H1 (cell line): ENCODE data around the gene AHI1. TPM values are rescaled to one million over a fixed set of nuclear protein-coding genes. Genes with fewer than 3 reads are reported as not detected.

ENCODE experiments used
- CTCF ChIA-PET: fragments of 300-600 bp; sonication (Branson Sonifier 250); formaldehyde crosslinking; loops from one replicate; lab custom pipeline; 2021; ENCODE audit not compliant: partially characterized antibody; lab: Charles Lee
- POLR2A ChIA-PET: fragments of 300-600 bp; sonication (Branson Sonifier 250); formaldehyde crosslinking; loops from one replicate; lab custom pipeline; 2021; ENCODE audit warnings: inconsistent platforms; ENCODE audit not compliant: partially characterized antibody; lab: Charles Lee
- DNase-seq, 2 experiments: peaks; one replicate each; pipeline versions ENCODE4 v3.0.0 to v3.0.0-alpha.2; 2010 to 2022; ENCODE audit warnings: low spot score in 2 of 2, low read depth in 1 of 2, mixed read lengths in 1 of 2
- FAIRE-seq: peaks from 2 replicates; lab custom pipeline; 2011; peaks lifted over from hg19 to GRCh38; lab: Jason Lieb, UNC
- H2AFZ ChIP-seq: 2 replicates; pipeline ENCODE4 v1.8.1; 2012; ENCODE audit warnings: low read length, inconsistent platforms
- H2AK5ac ChIP-seq: 2 replicates; pipeline ENCODE4 v1.6.1; 2013; ENCODE audit warnings: low read depth, low read length
- H2BK120ac ChIP-seq: replicated peaks from 2 replicates; pipeline ENCODE3; 2013; ENCODE audit warnings: low read depth, low read length, inconsistent platforms
- H2BK12ac ChIP-seq: 2 replicates; pipeline ENCODE4 v1.6.1; 2013; ENCODE audit warnings: low read depth, low read length
- H2BK15ac ChIP-seq: 2 replicates; pipeline ENCODE4 v1.6.1; 2013; ENCODE audit warnings: low read length
- H2BK20ac ChIP-seq: 2 replicates; pipeline ENCODE4 v1.6.1; 2013; ENCODE audit warnings: low read length
- H2BK5ac ChIP-seq: 2 replicates; pipeline ENCODE4 v1.6.1; 2013; ENCODE audit warnings: low read depth, low read length
- H3K14ac ChIP-seq: 2 replicates; pipeline ENCODE4 v1.6.1; 2013; ENCODE audit warnings: inconsistent platforms; ENCODE audit not compliant: insufficient read length
- H3K18ac ChIP-seq: 2 replicates; pipeline ENCODE4 v1.6.1; 2013; ENCODE audit warnings: low read length; ENCODE audit errors: extremely low read depth
- H3K23ac ChIP-seq: 2 replicates; pipeline ENCODE4 v1.6.1; 2013; ENCODE audit warnings: inconsistent platforms; ENCODE audit not compliant: insufficient read length
- H3K23me2 ChIP-seq: 2 replicates; pipeline ENCODE4 v1.6.1; 2013; ENCODE audit warnings: low read depth, low read length
- H3K27ac ChIP-seq: 2 replicates; pipeline ENCODE4 v1.6.1; 2011; ENCODE audit warnings: low read depth, low read length, inconsistent platforms
- H3K27me3 ChIP-seq, 4 experiments: replicated peaks in 1 of 4; 1 replicate in 1 of 4; 2 replicates in 3 of 4; pipeline versions ENCODE4 v1.6.1 to v1.8.1; 2011 to 2013; ENCODE audit warnings: low read length in 3 of 4, mild to moderate bottlenecking in 3 of 4, inconsistent platforms in 2 of 4, mixed read lengths in 2 of 4, moderate library complexity in 1 of 4; ENCODE audit not compliant: control insufficient read depth in 3 of 4, insufficient read depth in 3 of 4; ENCODE audit errors: extremely low read depth in 1 of 4
- H3K36me3 ChIP-seq, 4 experiments: 2 replicates each; pipeline versions ENCODE4 v1.6.1 to v1.8.1; 2011 to 2013; ENCODE audit warnings: mild to moderate bottlenecking in 4 of 4, low read length in 3 of 4, moderate library complexity in 2 of 4, control low read depth in 1 of 4, inconsistent platforms in 1 of 4; ENCODE audit not compliant: insufficient read depth in 4 of 4, control insufficient read depth in 2 of 4
- H3K4ac ChIP-seq: replicated peaks from 2 replicates; pipeline ENCODE3; 2013; ENCODE audit warnings: low read length, low read depth, mixed read lengths, inconsistent platforms; ENCODE audit not compliant: insufficient read length
- H3K4me1 ChIP-seq, 4 experiments: replicated peaks in 1 of 4; 1 replicate in 1 of 4; 2 replicates in 3 of 4; pipeline versions ENCODE4 v1.6.1 to v1.8.1; 2011 to 2013; ENCODE audit warnings: low read length in 3 of 4, inconsistent platforms in 2 of 4, mixed read lengths in 1 of 4; ENCODE audit not compliant: insufficient read depth in 4 of 4, control insufficient read depth in 3 of 4
- H3K4me2 ChIP-seq, 2 experiments: 2 replicates each; pipeline versions ENCODE4 v1.6.1 to v1.8.1; 2011 to 2013; ENCODE audit warnings: low read depth in 2 of 2, low read length in 2 of 2, control low read depth in 1 of 2, inconsistent platforms in 1 of 2, mild to moderate bottlenecking in 1 of 2; ENCODE audit not compliant: insufficient read depth in 1 of 2
- H3K4me3 ChIP-seq, 4 experiments: fragments of 200-600, 300-600 bp in 1 of 4; sonication (generic), shearing (Covaris generic), sonication (Bioruptor Twin) in 1 of 4; 2 replicates each; pipeline versions ENCODE4 v1.5.1 to v1.8.1; 2011 to 2016; ENCODE audit warnings: low read length in 4 of 4, low read depth in 3 of 4, control low read depth in 2 of 4, inconsistent platforms in 2 of 4, mild to moderate bottlenecking in 2 of 4, mixed read lengths in 1 of 4, moderate library complexity in 1 of 4; ENCODE audit not compliant: insufficient read depth in 2 of 4; ENCODE audit errors: extremely low read depth in 1 of 4
- H3K56ac ChIP-seq: replicated peaks from 2 replicates; pipeline ENCODE3; 2013; ENCODE audit warnings: low read depth, mild to moderate bottlenecking, mixed read lengths, low read length, inconsistent platforms; ENCODE audit not compliant: insufficient read length
- H3K79me1 ChIP-seq: 2 replicates; pipeline ENCODE4 v1.6.1; 2013; ENCODE audit warnings: low read depth, low read length, control low read depth
- H3K79me2 ChIP-seq, 2 experiments: 2 replicates each; pipeline versions ENCODE4 v1.6.1 to v1.8.1; 2012 to 2013; ENCODE audit warnings: low read length in 2 of 2, mild to moderate bottlenecking in 2 of 2, inconsistent platforms in 1 of 2; ENCODE audit not compliant: insufficient read depth in 2 of 2, control insufficient read depth in 1 of 2
- H3K9ac ChIP-seq, 4 experiments: replicated peaks in 1 of 4; 1 replicate in 1 of 4; 2 replicates in 3 of 4; pipeline versions ENCODE4 v1.6.1 to v1.8.1; 2011 to 2013; ENCODE audit warnings: low read depth in 3 of 4, low read length in 3 of 4, control low read depth in 2 of 4, mild to moderate bottlenecking in 2 of 4, moderate library complexity in 2 of 4, inconsistent platforms in 1 of 4; ENCODE audit errors: extremely low read depth in 1 of 4
- H3K9me3 ChIP-seq, 2 experiments: 2 replicates each; pipeline versions ENCODE4 v1.6.1 to v1.8.1; 2012 to 2013; ENCODE audit warnings: mild to moderate bottlenecking in 2 of 2, moderate library complexity in 2 of 2, control low read depth in 1 of 2, inconsistent platforms in 1 of 2, low read depth in 1 of 2, low read length in 1 of 2, mixed read lengths in 1 of 2; ENCODE audit not compliant: insufficient read depth in 2 of 2
- H4K20me1 ChIP-seq, 2 experiments: replicated peaks in 1 of 2; 2 replicates each; pipeline versions ENCODE3 to v1.8.1; 2011 to 2013; ENCODE audit warnings: inconsistent platforms in 2 of 2, low read length in 2 of 2, mild to moderate bottlenecking in 1 of 2; ENCODE audit not compliant: insufficient read depth in 2 of 2, control insufficient read depth in 1 of 2
- H4K5ac ChIP-seq: 2 replicates; pipeline ENCODE4 v1.6.1; 2013; ENCODE audit warnings: low read length, low read depth, mixed read lengths, inconsistent platforms; ENCODE audit not compliant: insufficient read length
- H4K8ac ChIP-seq: 2 replicates; pipeline ENCODE4 v1.8.0; 2013; ENCODE audit warnings: mild to moderate bottlenecking, moderate library complexity, low read length, inconsistent platforms; ENCODE audit not compliant: insufficient read depth; ENCODE audit errors: extremely low read depth
- H4K91ac ChIP-seq: replicated peaks from 2 replicates; pipeline ENCODE3; 2013; ENCODE audit warnings: low read length, mixed read lengths, inconsistent platforms; ENCODE audit not compliant: insufficient read length
- BRCA1 ChIP-seq: IDR thresholded peaks from 2 replicates; pipeline ENCODE4 v1.6.1; 2012; ENCODE audit warnings: low read depth, low read length, improper control_type of control experiment
- SRF ChIP-seq: IDR thresholded peaks from 2 replicates; pipeline ENCODE4 v1.6.1; 2011; ENCODE audit warnings: mild to moderate bottlenecking, low read depth, low read length, moderate library complexity
- WGBS, 2 experiments: shearing (Covaris generic) in 1 of 2; methylation state at CpG; one replicate each; pipeline versions ENCODE4 v1.1.6 to v1.1.7; 2013 to 2015; ENCODE audit warnings: low lambda C conversion rate in 2 of 2, mixed read lengths in 2 of 2, inconsistent platforms in 1 of 2, low coverage in 1 of 2, missing lambda C conversion rate in 1 of 2; ENCODE audit not compliant: insufficient replicate concordance in 2 of 2, insufficient coverage in 1 of 2, insufficient read length in 1 of 2; ENCODE audit errors: extremely low coverage in 1 of 2, missing lambda C conversion rate in 1 of 2; 5-methylcytosine and 5-hydroxymethylcytosine counted together
- polyA plus RNA-seq, 7 experiments: library from polyadenylated mRNA; depleted of rRNA in 3 of 7; stranded (reverse) in 5 of 7; unstranded in 2 of 7; fragments of >200 nt in 5 of 7; fragments of 200-250 nt in 2 of 7; gene quantifications; 1 replicate in 5 of 7; 2 replicates in 1 of 7; 4 replicates in 1 of 7; pipeline versions ENCODE4 v1.2.1 to v1.2.3, GENCODE V29; 2011 to 2013; ENCODE audit warnings: missing spikeins in 2 of 7, mixed read lengths in 2 of 7
- total RNA-seq: library from RNA; stranded (reverse); fragmentation: NEBNext Ultra II Directional; extraction: Animal tissue kit (Norgen Biotek cat#: 25700); gene quantifications from 2 replicates; pipeline ENCODE4 v1.2.1, GENCODE V29; 2021

Gene AHI1
- total and polyA plus RNA-seq, 2 of the 8 experiments (the other 6 are each of a cell fraction or from before 2014, with no cell fraction given) = 4.2 to 19.6 TPM

DNA sequence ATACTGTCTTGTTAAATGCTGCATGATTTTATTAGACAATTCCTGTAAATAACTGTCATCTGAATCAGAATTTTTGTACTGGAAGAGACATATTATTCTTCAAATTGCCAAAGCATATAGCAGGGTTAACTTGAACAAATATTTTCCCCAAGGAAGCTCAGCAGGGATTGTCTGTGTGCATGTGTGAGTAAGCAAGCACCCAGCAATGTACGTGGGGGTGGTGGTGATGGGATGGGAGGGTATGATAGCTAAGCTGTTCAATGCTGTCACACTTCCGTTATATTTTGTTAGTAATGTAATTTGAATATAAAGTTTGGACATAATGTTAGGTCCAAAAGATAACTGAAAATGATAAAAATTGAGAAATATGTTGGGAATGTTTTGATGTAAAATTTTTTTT is 198.3 kb downstream of the AHI1 start:
- ChIA-PET POLR2A (no interaction called here), CTCF (no interaction called here)
- Histone ChIP-seq H4K20me1 (no peaks in the 10 kb centered on the region), H3K79me2 (no peaks in the 10 kb centered on the region), H4K5ac (no peak overlapping the region), H2BK12ac (no peak overlapping the region), H3K23me2 (no peaks in the 10 kb centered on the region), H3K4me3 (no peak overlapping the region), H3K4ac (no peak overlapping the region), H3K9ac (no peak overlapping the region), H3K27me3 (no peaks in the 10 kb centered on the region; a peak in 1 of 7 replicates), H3K14ac (no peak overlapping the region), H2AFZ (no peak overlapping the region), H3K36me3 (no peaks in the 10 kb centered on the region), H2BK20ac (no peak overlapping the region), H3K27ac (no peak overlapping the region), H3K79me1 (no peaks in the 10 kb centered on the region), H3K4me1 (peaks cover 0 to 3% (median 0%) of the 10 kb centered on the region in 4 experiments; a peak in 1 of 7 replicates), H2BK120ac (no peak overlapping the region), H4K8ac (no peak overlapping the region), H3K9me3 (no peaks in the 10 kb centered on the region), H2BK15ac (no peak overlapping the region), H3K56ac (no peak overlapping the region), H3K23ac (no peak overlapping the region), H4K91ac (no peak overlapping the region), H3K18ac (no peak overlapping the region), H2BK5ac (no peak overlapping the region), H3K4me2 (no peak overlapping the region), H2AK5ac (no peak overlapping the region)
- TF ChIP-seq SRF = no peak
- no peak for TF ChIP-seq BRCA1
- WGBS, 2 experiments = 88% methylated on average over 2 of the region's 2 CpGs; no CpG with 5 or more reads in 1 of the 2 experiments
- FAIRE-seq (no peak), DNase-seq (no peak)
